AML-193 (cell line): ENCODE measurements around the gene NKG7.

Experiments used
- DNase-seq, 2 experiments: peaks; one replicate each; lab custom pipeline; 2025; lab: John Stamatoyannopoulos, UW

NKG7 gene

GRCh38 chr19:51391073-51391611 lies 18.7 kb upstream of the NKG7 start:
- DNase-seq = no peak

- DNase-seq = no peak
These were observed 16.7 kb upstream of the NKG7 start for GRCh38 chr19:51389143-51389542.

GRCh38 chr19:51387924-51388389 lies 15.5 kb upstream of the NKG7 start, which contains the start of gene LIM2:
Gene LIM2 (minus strand): TSS chr19:51387974. CDS start chr19:51387443, 531 bp downstream.
- DNase-seq = no peak

GRCh38 chr19:51386882-51387520 lies 14.5 kb upstream of the NKG7 start:
- no peak for DNase-seq

GRCh38 chr19:51382004-51382403 lies 9.6 kb upstream of the NKG7 start:
- no peak for DNase-seq

- DNase-seq = no peak
These were observed 7.9 kb upstream of the NKG7 start for GRCh38 chr19:51380379-51380778.

GRCh38 chr19:51377422-51377821 lies 5.0 kb upstream of the NKG7 start:
- DNase-seq = no peak

GRCh38 chr19:51375504-51376221 lies 3.2 kb upstream of the NKG7 start:
- peak; percentile 41 to 48 for DNase-seq

GRCh38 chr19:51372021-51372648 lies 319 bp downstream of the NKG7 start:
- no peak for DNase-seq

- no peak for DNase-seq
These were observed 1.2 kb downstream of the NKG7 start for GRCh38 chr19:51371186-51371690.

- DNase-seq = no peak
These were observed 2.2 kb downstream of the NKG7 start for GRCh38 chr19:51370230-51370629.

GRCh38 chr19:51368366-51369282 lies 3.8 kb downstream of the NKG7 start, which contains the start of gene CLDND2:
Gene CLDND2 (minus strand): TSS chr19:51369003. CDS start chr19:51368577, 426 bp downstream.
- DNase-seq = peak; percentile 33

- DNase-seq = peak; percentile 94 to 95
These were observed 4.7 kb downstream of the NKG7 start for GRCh38 chr19:51367565-51368365.

GRCh38 chr19:51367255-51367564 lies 5.2 kb downstream of the NKG7 start:
- DNase-seq = no peak

- peak; percentile 94 to 96 for DNase-seq
These were observed 5.8 kb downstream of the NKG7 start for GRCh38 chr19:51366389-51367254.

- DNase-seq = no peak
These were observed 6.5 kb downstream of the NKG7 start, which contains the start of gene ETFB for GRCh38 chr19:51365965-51366388. Gene ETFB (minus strand): TSS chr19:51366388. CDS start chr19:51366326, 62 bp downstream.

GRCh38 chr19:51365211-51365964 lies 7.1 kb downstream of the NKG7 start:
- DNase-seq = peak; percentile 13 to 35

- DNase-seq = no peak
These were observed 8.0 kb downstream of the NKG7 start for GRCh38 chr19:51364200-51365106.
